HCT116 (cell line): Measurements from ENCODE around the gene LSAMP. TPM values are rescaled to one million over a fixed set of nuclear protein-coding genes. Genes with fewer than 3 reads are reported as not detected.
A peak's percentile ranks its signal among the peaks of the same experiment; 100 is the strongest.

Experiments used
- ATAC-seq: fragments of 200-7000 bp; cut with Tn5 transposase; 2 replicates; pipeline ENCODE4 v1.9.1; 2020; ENCODE audit warnings: mild to moderate bottlenecking, moderate library complexity
- BruUV-seq: library from RNA; stranded (reverse); fragments of 400-500 nt; replicated peaks from 2 replicates; lab custom pipeline; 2021; lab: Mats Ljungman, UMichigan
- CTCF ChIA-PET: fragments of 300-600 bp; sonication (Branson Sonifier 250); formaldehyde crosslinking; loops from one replicate; lab custom pipeline; 2021; ENCODE audit warnings: antibody characterized with exemption; lab: Charles Lee
- POLR2A ChIA-PET: fragments of 300-600, 350-600 bp; sonication (Branson Sonifier 250); formaldehyde crosslinking; loops from one replicate; lab custom pipeline; 2021; ENCODE audit warnings: antibody characterized with exemption; lab: Charles Lee
- RAD21 ChIA-PET, 2 experiments: fragments of 300-600 bp; sonication (Branson Sonifier 250); formaldehyde crosslinking; loops; one replicate each; lab custom pipeline; 2023; ENCODE audit warnings: low total read pairs in 2 of 2; ENCODE audit not compliant: uncharacterized antibody in 2 of 2, unreplicated experiment in 2 of 2, low non-redundant PET in 1 of 2; lab: Charles Lee
- DNase-seq: peaks from one replicate; pipeline ENCODE4 v3.0.0-alpha.2; 2010; ENCODE audit warnings: low read depth, low spot score
- H2AFZ ChIP-seq: fragments of 200-600 bp; shearing (Covaris generic), sonication (generic); 2 replicates; pipeline ENCODE4 v1.6.1; 2017; ENCODE audit warnings: low read depth, mixed run types, mixed read lengths, antibody characterized with exemption, low read length; ENCODE audit not compliant: poor library complexity, severe bottlenecking
- H3K27ac ChIP-seq: 2 replicates; pipeline ENCODE4 v1.5.1; 2012; ENCODE audit warnings: low read depth, low read length
- H3K27me3 ChIP-seq: fragments of 200-600 bp; sonication (generic); 2 replicates; pipeline ENCODE4 v1.6.1; 2016; ENCODE audit warnings: mixed run types, low read length, mixed read lengths; ENCODE audit not compliant: insufficient read depth
- H3K36me3 ChIP-seq, 2 experiments: fragments of 200-500 bp in 1 of 2; fragments of 200-600 bp in 1 of 2; sonication (Bioruptor generic) in 1 of 2; sonication (generic) in 1 of 2; 2 replicates each; pipeline versions ENCODE4 v1.5.1 to v1.6.1; 2014 to 2016; ENCODE audit warnings: low read length in 2 of 2, inconsistent platforms in 1 of 2, mixed read lengths in 1 of 2, mixed run types in 1 of 2; ENCODE audit not compliant: insufficient read depth in 2 of 2, control insufficient read depth in 1 of 2
- H3K4me1 ChIP-seq, 2 experiments: fragments of 200-600 bp in 1 of 2; sonication (generic) in 1 of 2; 2 replicates each; pipeline versions ENCODE4 v1.5.1 to v1.6.1; 2012 to 2017; ENCODE audit warnings: low read length in 2 of 2, inconsistent platforms in 1 of 2, mild to moderate bottlenecking in 1 of 2, mixed read lengths in 1 of 2, mixed run types in 1 of 2, moderate library complexity in 1 of 2; ENCODE audit not compliant: insufficient read depth in 2 of 2, control insufficient read depth in 1 of 2
- H3K4me2 ChIP-seq: fragments of 200-600 bp; sonication (generic); 2 replicates; pipeline ENCODE4 v1.6.1; 2017; ENCODE audit warnings: mixed run types, low read length, mixed read lengths
- H3K4me3 ChIP-seq, 2 experiments: fragments of 200-600 bp in 1 of 2; sonication (generic) in 1 of 2; replicated peaks in 1 of 2; 2 replicates each; pipeline ENCODE4 v1.5.1; 2011 to 2016; ENCODE audit warnings: low read length in 2 of 2, control low read depth in 1 of 2, low read depth in 1 of 2, mild to moderate bottlenecking in 1 of 2, mixed read lengths in 1 of 2, mixed run types in 1 of 2
- H3K79me2 ChIP-seq: fragments of 200-600 bp; sonication (generic); 2 replicates; pipeline ENCODE4 v1.6.1; 2017; ENCODE audit warnings: mild to moderate bottlenecking, mixed run types, low read length, moderate library complexity, mixed read lengths; ENCODE audit not compliant: insufficient read depth
- H3K9ac ChIP-seq: fragments of 200-600 bp; sonication (generic); 2 replicates; pipeline ENCODE4 v1.6.1; 2016; ENCODE audit warnings: low read length, mixed read lengths
- H3K9me2 ChIP-seq: fragments of 200-600 bp; sonication (generic), shearing (Covaris generic); 2 replicates; pipeline ENCODE4 v1.6.1; 2017; ENCODE audit warnings: mixed run types, mild to moderate bottlenecking, moderate library complexity; ENCODE audit not compliant: insufficient read depth
- H3K9me3 ChIP-seq, 2 experiments: fragments of 200-500 bp in 1 of 2; fragments of 200-600 bp in 1 of 2; sonication (Bioruptor generic) in 1 of 2; sonication (generic) in 1 of 2; 2 replicates each; pipeline ENCODE4 v1.6.1; 2014 to 2017; ENCODE audit warnings: low read length in 2 of 2, mixed read lengths in 2 of 2, inconsistent platforms in 1 of 2, low read depth in 1 of 2, mild to moderate bottlenecking in 1 of 2, mixed run types in 1 of 2, moderate library complexity in 1 of 2; ENCODE audit not compliant: control insufficient read depth in 1 of 2, insufficient read depth in 1 of 2
- H4K20me1 ChIP-seq: fragments of 200-600 bp; sonication (generic), shearing (Covaris generic); 2 replicates; pipeline ENCODE4 v1.6.1; 2017; ENCODE audit warnings: mixed run types, mild to moderate bottlenecking, moderate library complexity; ENCODE audit not compliant: insufficient read depth
- CBX3 ChIP-seq: IDR thresholded peaks from 2 replicates; pipeline ENCODE4 v1.6.1; 2012; ENCODE audit warnings: low read depth
- EGR1 ChIP-seq: IDR thresholded peaks from 2 replicates; pipeline ENCODE4 v1.6.1; 2012; ENCODE audit warnings: low read depth
- ELF1 ChIP-seq: IDR thresholded peaks from 2 replicates; pipeline ENCODE4 v1.6.1; 2012; ENCODE audit warnings: low read depth, borderline replicate concordance
- EZH2 ChIP-seq: fragments of 200-600 bp; sonication (generic); IDR thresholded peaks from 2 replicates; pipeline ENCODE4 v1.6.1; 2017; ENCODE audit warnings: antibody characterized with exemption, mixed run types
- FOSL1 ChIP-seq: IDR thresholded peaks from 2 replicates; pipeline ENCODE4 v1.6.1; 2012; ENCODE audit warnings: low read depth
- JUND ChIP-seq: IDR thresholded peaks from 2 replicates; pipeline ENCODE4 v1.6.1; 2012
- POLR2A ChIP-seq: IDR thresholded peaks from 2 replicates; pipeline ENCODE4 v1.7.0; 2011; ENCODE audit warnings: borderline replicate concordance; ENCODE audit not compliant: insufficient read depth, insufficient read length; ENCODE audit errors: extremely low read depth
- POLR2AphosphoS5 ChIP-seq: IDR thresholded peaks from 2 replicates; pipeline ENCODE4 v1.6.1; 2011; ENCODE audit warnings: mild to moderate bottlenecking, low read depth, low read length, moderate library complexity
- SIN3A ChIP-seq: IDR thresholded peaks from 2 replicates; pipeline ENCODE4 v1.6.1; 2012; ENCODE audit warnings: low read depth
- SP1 ChIP-seq: IDR thresholded peaks from 2 replicates; pipeline ENCODE4 v1.6.1; 2012; ENCODE audit warnings: low read depth
- TCF7L2 ChIP-seq: IDR thresholded peaks from 2 replicates; pipeline ENCODE4 v1.7.0; 2011; ENCODE audit warnings: borderline replicate concordance, inconsistent platforms; ENCODE audit not compliant: insufficient read depth, insufficient read length; ENCODE audit errors: extremely low read depth
- YY1 ChIP-seq: IDR thresholded peaks from 2 replicates; pipeline ENCODE4 v1.6.1; 2011; ENCODE audit warnings: low read length, low read depth, moderate library complexity, mild to moderate bottlenecking; ENCODE audit not compliant: insufficient replicate concordance; ENCODE audit errors: extremely low read depth
- ZFX ChIP-seq: fragments of 450-650 bp; IDR thresholded peaks from 2 replicates; pipeline ENCODE4 v1.6.1; 2017
- ZNF274 ChIP-seq: fragments of 200-500 bp; sonication (Bioruptor generic); IDR thresholded peaks from 2 replicates; pipeline ENCODE4 v1.6.1; 2014; ENCODE audit warnings: mild to moderate bottlenecking, low read depth, low read length, inconsistent platforms
- intact Hi-C: fragments of 100-400 bp; cut with micrococcal nuclease; formaldehyde crosslinking; loops from 2 replicates; pipeline ENCODE4 v1.10.0; 2022
- total RNA-seq: library from RNA; stranded (reverse); gene quantifications from one replicate; pipeline ENCODE4 v1.2.1, GENCODE V29; 2021; ENCODE audit not compliant: unreplicated experiment
- TF ChIP-seq, protein P1 (sequence below): IDR thresholded peaks from 2 replicates; pipeline ENCODE4 v1.6.1; 2012; ENCODE audit warnings: low read depth
- TF ChIP-seq, protein P2 (sequence below): IDR thresholded peaks from 2 replicates; pipeline ENCODE4 v1.6.1; 2012

Gene LSAMP
- total RNA-seq, 1 experiment from 2014 or later = 0.25 TPM

DNA sequence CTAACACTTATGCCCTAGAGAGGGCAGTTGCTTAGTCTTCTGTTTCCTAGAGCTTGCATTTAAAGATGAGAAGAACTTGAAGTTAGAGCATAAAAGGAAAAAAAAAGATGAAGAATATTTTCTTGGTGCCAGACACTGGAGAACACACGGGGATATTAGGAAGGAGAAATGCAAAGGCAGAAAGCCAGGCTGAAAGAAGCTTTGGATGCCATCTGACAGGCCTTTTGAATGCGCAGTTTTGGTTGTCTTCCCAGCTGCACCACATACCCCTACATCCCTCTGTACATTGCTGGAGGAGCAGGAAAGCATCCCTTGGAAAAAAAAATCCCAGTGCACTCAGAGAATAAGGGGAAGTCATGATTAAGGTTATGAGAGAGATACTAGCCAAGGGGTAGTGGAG is 443.1 kb downstream of the LSAMP start (continued):
- TF ChIP-seq, protein P1, sequence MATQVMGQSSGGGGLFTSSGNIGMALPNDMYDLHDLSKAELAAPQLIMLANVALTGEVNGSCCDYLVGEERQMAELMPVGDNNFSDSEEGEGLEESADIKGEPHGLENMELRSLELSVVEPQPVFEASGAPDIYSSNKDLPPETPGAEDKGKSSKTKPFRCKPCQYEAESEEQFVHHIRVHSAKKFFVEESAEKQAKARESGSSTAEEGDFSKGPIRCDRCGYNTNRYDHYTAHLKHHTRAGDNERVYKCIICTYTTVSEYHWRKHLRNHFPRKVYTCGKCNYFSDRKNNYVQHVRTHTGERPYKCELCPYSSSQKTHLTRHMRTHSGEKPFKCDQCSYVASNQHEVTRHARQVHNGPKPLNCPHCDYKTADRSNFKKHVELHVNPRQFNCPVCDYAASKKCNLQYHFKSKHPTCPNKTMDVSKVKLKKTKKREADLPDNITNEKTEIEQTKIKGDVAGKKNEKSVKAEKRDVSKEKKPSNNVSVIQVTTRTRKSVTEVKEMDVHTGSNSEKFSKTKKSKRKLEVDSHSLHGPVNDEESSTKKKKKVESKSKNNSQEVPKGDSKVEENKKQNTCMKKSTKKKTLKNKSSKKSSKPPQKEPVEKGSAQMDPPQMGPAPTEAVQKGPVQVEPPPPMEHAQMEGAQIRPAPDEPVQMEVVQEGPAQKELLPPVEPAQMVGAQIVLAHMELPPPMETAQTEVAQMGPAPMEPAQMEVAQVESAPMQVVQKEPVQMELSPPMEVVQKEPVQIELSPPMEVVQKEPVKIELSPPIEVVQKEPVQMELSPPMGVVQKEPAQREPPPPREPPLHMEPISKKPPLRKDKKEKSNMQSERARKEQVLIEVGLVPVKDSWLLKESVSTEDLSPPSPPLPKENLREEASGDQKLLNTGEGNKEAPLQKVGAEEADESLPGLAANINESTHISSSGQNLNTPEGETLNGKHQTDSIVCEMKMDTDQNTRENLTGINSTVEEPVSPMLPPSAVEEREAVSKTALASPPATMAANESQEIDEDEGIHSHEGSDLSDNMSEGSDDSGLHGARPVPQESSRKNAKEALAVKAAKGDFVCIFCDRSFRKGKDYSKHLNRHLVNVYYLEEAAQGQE = no peak
- TF ChIP-seq, all 23 proteins: peak for 0

DNA sequence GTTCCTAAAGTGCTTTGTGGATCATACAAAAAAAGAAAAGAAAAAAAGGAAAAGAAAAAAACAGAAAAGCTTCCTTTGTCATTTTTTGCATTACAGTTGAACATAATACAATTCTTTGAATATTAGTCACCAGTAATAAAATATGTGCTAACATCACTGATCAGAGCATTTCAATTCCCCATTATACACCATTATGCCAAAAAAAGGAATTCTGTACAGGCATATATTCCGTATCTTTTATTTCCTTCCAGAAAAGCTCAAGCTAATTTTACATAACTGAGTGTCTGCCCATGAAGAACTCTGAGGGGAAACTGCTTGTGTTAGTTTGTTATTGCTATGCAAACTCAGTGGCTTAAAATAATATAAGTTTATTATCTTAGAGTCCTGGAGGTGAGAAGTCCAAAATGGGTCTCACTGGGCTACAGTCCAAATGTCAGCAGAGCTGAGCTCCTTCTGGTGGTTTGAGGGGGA is 444.1 kb downstream of the LSAMP start:
- Histone ChIP-seq H3K27ac (no peak overlapping the region), H4K20me1 (no peaks in the 10 kb centered on the region), H3K79me2 (no peaks in the 10 kb centered on the region), H2AFZ (no peak overlapping the region), H3K4me3 (no peak overlapping the region), H3K9ac (no peak overlapping the region), H3K4me2 (no peak overlapping the region)
- POLR2A ChIA-PET = no interaction called here
- intact Hi-C loops = no loop called here
- ATAC-seq = no peak
- RAD21 ChIA-PET = no interaction called here
- CTCF ChIA-PET = no interaction called here
- TF ChIP-seq JUND = no peak
- TF ChIP-seq EGR1 = no peak
- TF ChIP-seq, all 23 proteins: peak for 0
- no peak for DNase-seq
- no peaks in the 10 kb centered on the region for H3K9me2 ChIP-seq
- no TSS peak for BruUV-seq
- peaks cover 5% of the 10 kb centered on the region; the same call in 1 of the 2 replicates for H3K27me3 ChIP-seq
- peaks cover 3 to 16% of the 10 kb centered on the region in 2 experiments; a peak in 2 of 4 replicates for H3K4me1 ChIP-seq
- no peaks in the 10 kb centered on the region for H3K9me3 ChIP-seq
- H3K36me3 ChIP-seq = no peaks in the 10 kb centered on the region

DNA sequence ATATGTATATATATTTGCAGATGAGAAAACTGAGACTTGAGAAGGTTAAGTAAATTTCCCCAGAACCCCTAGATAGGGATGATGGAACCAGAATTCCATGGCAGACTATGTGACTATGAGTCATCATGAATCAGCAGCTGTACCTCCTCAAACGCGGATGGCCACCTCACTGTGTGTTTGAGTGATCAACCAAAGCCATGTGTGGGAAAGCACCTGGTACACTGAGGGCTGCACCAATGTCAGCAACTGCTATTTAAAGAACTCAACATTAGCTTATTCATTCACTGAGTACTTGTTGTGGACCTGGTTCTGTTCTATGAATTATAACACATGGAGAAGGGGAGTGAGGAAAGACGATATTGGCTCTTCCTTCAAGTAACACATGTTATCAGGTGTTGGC is 445.0 kb downstream of the LSAMP start:
- Histone ChIP-seq H3K4me2 (peak overlapping the region; percentile 35; the same call in 1 of the 2 replicates), H3K4me3 (no peak overlapping the region), H3K9ac (no peak overlapping the region), H3K9me3 (no peaks in the 10 kb centered on the region), H3K4me1 (peaks cover 3 to 16% of the 10 kb centered on the region in 2 experiments; a peak in 2 of 4 replicates), H3K79me2 (no peaks in the 10 kb centered on the region), H3K9me2 (no peaks in the 10 kb centered on the region), H3K36me3 (no peaks in the 10 kb centered on the region), H3K27me3 (no peaks in the 10 kb centered on the region), H2AFZ (no peak overlapping the region), H4K20me1 (no peaks in the 10 kb centered on the region), H3K27ac (no peak overlapping the region)
- BruUV-seq = no TSS peak
- intact Hi-C loops = no loop called here
- ChIA-PET POLR2A (no interaction called here), CTCF (no interaction called here), RAD21 (no interaction called here)
- DNase-seq (peak; percentile 36), ATAC-seq (peak; percentile 82)
- TF ChIP-seq ZFX (no peak), ELF1 (no peak), POLR2A (no peak), EGR1 (no peak), JUND (peak; percentile 78), POLR2AphosphoS5 (no peak), CBX3 (peak; percentile 84), EZH2 (no peak), SIN3A (no peak), YY1 (peak; percentile 38), TCF7L2 (no peak), FOSL1 (peak; percentile 95), SP1 (peak; percentile 58), ZNF274 (no peak)
- TF ChIP-seq, protein P2, sequence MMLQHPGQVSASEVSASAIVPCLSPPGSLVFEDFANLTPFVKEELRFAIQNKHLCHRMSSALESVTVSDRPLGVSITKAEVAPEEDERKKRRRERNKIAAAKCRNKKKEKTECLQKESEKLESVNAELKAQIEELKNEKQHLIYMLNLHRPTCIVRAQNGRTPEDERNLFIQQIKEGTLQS = 0 out of 2 replicates have a peak, but pooled peaks have one; percentile 35
